NCI-H1105 treated with DMSO at 0.1 percent for 48 hours (cell line): ENCODE measurements around the gene CFAP90.

Experiments used
- DNase-seq: peaks from one replicate; lab custom pipeline; 2025; lab: John Stamatoyannopoulos, UW

The CFAP90 gene

DNA sequence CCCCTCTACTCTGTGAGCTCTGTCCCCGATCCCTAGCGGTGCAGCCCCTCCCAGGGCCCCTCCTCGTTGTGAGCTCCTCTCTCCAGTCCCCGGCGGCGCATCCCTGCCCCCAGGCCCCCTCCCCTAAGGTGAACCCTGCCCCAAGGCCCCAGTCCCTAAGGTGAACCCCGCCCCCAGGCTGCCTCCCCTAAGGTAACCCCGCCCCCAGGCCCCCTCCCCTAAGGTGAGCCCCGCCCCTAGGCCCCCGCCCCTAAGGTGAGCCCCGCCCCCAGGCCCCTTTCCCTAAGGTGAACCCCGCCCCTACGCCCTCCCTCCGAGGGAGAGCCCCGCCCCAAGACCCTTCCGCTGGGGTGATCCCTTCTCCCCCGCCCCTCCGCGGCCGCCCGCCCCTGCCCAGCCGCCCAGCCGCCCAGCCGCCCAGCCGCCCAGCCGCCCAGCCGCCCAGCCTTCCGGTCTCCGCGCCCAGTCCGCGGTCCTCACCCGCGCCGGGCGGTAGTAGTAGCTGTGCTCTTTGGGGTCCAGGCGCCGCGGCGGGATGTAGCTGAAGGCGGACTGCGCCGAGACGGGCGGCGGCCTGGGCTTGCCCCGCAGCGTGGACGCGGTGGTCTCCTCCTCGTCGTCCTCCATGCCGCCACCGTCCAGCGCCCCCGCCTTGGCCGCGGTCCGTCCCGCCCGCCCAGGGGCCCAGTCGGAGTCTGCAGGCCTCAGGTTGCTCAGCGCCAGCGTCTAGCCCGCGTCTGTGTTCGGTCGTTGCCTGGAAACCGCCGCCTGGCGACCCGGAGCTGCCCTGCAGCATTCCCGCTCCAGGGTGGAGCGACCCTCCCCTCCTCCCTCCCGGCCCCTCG, at the start of gene CFAP90:
Gene CFAP90 (minus strand): TSS at position 739 of the 845 bp plus-strand sequence. CDS start 112 bp downstream, at position 627.
- DNase-seq = no peak

DNA sequence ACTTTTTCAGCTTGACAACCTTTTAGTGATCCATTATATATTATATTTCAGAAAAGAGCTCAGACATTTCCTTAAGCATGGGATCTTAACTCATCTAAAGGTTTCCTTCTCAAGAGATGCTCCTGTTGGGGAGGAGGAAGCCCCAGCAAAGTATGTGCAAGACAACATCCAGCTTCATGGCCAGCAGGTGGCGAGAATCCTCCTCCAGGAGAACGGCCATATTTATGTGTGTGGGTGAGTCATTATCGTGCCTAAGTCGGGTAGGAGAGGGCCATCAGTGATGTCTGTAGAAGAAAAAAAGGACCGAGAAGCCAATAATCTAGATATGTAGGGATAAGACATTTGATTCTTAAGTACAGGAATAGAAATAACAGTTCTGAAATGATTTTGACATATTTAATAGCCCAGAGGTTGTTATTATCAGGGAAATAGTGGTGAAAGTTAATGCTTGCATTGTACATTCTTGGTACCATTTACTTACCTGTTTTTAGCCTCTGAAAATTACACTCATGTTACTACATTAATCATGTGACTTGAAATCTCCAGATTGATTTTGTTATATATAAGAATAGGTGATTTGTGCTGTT, 46.2 kb upstream of the CFAP90 start:
- DNase-seq = peak; percentile 10

DNA sequence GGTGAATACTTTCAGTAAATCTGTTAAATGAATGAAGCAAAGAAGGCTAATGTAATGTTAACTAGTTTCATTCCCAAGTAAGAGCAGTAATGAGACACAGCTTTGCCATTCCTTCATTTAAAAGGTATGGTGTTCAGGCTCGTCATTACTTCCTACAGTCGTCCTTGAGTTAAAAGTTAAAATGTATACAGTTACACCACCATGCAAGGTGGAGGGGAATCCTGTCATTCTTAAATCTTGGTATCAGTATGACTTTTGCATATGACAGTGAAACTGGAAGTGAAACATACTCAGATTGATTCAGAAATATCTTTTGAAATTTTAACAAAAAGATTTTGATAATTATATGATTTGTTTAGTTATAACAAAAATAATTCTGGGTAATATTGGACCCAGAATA, 43.9 kb upstream of the CFAP90 start:
- DNase-seq = no peak

GRCh38 chr5:7894439-7894838, 43.5 kb upstream of the CFAP90 start:
- DNase-seq = no peak

DNA sequence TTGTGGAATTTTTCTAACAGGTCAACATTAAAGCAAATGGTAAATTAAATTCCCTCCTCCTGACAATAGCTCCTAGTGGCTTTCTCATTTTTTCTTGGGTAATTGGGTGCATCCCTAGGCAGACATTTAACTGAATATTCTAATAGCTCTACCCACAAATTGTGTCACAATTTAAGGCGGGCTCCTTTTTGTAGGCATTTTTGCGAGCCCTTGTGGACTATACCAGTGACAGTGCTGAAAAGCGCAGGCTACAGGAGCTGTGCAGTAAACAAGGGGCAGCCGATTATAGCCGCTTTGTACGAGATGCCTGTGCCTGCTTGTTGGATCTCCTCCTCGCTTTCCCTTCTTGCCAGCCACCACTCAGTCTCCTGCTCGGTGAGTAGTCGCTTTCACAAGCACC, 38.0 kb upstream of the CFAP90 start:
- DNase-seq = no peak

DNA sequence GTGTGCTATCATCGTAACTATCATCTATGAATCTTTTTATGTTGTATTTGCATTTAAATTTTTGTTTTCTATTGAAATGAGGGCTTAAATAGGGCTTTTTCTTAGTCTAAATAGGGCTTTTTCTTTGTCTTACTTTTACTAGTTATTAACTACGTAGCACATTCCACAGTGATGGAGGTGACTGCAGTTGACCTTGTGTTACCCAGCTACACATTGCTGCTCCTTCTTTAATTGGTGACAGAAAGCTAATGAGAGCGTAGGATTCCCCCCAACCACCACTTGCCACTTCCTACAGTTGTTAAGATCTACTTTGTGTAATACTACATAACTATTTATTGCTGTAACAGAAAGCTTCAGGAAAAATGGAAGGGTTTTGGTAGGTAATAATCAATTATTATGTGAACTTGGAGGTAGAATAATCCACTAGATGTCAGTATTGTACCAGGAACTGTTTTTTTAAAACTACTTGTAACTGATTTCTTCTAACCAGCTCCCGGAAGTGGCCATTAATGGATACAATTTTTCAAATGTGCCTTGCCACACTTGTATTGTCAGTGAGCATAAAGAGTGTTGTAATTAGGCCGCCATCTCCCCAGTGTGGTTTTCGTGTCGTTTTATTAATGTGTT, 36.0 kb upstream of the CFAP90 start:
- DNase-seq = peak; percentile 65

GRCh38 chr5:7884491-7885267, 33.7 kb upstream of the CFAP90 start:
- DNase-seq = no peak

GRCh38 chr5:7882926-7883325, 32.0 kb upstream of the CFAP90 start:
- no peak for DNase-seq

DNA sequence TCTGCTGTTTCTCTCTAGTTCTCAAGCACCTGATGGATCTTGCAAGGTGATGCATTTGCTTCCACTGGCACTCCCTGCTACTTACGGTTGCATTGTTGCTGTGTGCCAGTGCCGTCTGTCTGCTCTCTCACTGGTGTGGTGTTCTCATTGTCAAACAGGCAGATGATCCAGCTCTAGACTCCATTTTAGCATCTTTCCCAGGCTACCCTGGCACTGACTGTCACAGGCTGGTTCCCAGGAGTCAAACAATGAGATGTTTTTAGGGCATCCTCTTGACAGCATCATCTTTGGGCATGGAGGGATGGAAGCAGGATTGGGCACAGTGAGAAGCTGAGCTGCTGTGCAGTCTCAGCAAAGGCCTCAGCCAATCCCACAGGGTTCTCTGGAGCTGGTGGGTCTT, 30.9 kb upstream of the CFAP90 start:
- DNase-seq = no peak

GRCh38 chr5:7881091-7881490, 30.2 kb upstream of the CFAP90 start:
- DNase-seq = no peak

DNA sequence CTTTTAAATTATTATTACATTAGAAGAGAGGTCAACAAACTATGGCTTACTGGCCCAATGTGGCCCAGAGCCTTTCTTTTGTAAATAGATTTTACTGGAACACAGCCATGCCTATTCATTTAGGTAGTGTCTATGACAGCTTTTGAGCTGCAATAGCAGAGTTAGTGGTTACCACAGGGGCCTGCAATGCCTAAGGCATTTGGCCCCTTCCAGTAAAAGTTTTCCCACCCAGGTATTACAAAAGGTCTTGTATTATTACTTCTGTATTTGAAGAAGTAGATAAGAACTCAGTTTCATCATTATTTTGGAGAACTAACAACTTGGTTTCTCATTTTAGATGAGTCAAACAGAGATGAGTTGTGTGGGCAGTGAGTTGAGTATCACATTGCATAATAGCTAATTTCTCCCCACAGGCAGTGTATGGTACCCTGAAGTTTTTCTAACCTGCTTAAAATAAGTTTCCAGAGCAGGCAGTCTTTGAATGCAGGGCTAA, 27.5 kb upstream of the CFAP90 start:
- DNase-seq = no peak

DNA sequence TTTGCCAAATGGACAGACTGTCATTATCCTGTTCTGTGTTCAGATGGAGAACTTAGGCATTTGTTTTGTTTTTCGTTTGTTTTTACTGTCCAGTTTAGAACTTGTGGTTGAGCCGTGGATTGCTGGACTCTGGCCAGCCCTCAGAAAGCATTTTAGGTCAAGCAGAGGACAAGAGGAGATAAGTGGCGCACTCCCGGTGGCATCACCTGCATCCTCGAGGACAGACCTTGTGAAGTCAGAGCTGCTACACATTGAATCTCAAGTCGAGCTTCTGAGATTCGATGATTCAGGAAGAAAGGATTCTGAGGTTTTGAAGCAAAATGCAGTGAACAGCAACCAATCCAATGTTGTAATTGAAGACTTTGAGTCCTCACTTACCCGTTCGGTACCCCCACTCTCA, 26.9 kb upstream of the CFAP90 start:
- DNase-seq = no peak

DNA sequence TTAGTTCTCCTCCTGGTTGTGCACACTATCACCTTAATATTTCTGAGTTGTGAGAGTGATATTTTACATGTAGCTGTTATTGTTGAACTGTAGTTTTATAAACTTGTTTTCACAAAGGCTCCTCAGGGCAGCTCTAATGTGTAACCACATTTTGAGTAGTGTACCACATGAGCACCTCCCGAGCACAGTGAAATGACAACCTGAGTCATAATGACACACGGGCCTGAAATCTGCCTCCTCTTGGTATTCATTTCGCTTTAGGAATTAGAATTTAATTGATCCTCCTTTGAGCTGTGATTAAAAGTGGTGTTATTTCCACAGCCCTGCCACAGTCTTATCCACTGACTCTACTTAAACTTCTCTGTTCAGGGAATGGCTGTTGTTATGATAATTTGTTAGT, 25.9 kb upstream of the CFAP90 start:
- DNase-seq = no peak

GRCh38 chr5:7875151-7875550, 24.2 kb upstream of the CFAP90 start:
- no peak for DNase-seq

GRCh38 chr5:7874639-7875038, 23.7 kb upstream of the CFAP90 start:
- no peak for DNase-seq

DNA sequence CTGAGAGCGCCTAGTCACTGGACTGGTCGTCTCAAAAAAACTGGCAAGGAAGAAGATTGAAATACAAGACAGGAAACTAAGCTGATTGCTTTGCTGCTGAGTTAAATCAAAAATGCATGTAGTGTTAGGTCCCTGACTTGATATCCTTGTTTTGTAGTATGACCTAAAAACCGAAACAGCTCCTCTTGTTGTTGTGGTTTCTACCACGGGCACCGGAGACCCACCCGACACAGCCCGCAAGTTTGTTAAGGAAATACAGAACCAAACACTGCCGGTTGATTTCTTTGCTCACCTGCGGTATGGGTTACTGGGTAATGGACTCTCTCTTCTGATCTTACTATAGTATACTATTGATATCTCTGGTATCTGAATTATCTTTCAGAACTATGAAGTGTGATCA, 22.3 kb upstream of the CFAP90 start:
- DNase-seq = no peak

- no peak for DNase-seq
Observed at GRCh38 chr5:7872517-7873130, 21.7 kb upstream of the CFAP90 start.

DNA sequence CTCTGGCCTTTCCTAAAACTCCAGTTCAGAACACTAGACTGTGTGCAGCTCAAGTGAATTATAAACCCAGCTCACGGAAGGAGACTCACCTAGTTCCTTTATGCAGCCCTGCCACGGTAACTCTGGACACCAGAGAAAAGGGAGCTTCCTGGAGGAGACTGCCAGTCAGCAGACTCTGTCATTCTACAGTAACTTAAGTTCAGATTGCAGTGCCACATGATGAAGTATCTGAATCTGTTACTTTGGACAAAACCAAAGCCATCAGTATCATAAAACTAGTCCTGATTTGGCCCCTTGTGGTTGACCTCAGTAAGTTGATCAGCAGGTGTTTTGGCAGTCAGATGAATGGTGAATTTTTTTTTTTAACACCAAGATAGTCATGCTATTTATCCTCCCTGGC, 20.7 kb upstream of the CFAP90 start:
- no peak for DNase-seq

- no peak for DNase-seq
Observed at GRCh38 chr5:7869474-7870136, 18.7 kb upstream of the CFAP90 start.

DNA sequence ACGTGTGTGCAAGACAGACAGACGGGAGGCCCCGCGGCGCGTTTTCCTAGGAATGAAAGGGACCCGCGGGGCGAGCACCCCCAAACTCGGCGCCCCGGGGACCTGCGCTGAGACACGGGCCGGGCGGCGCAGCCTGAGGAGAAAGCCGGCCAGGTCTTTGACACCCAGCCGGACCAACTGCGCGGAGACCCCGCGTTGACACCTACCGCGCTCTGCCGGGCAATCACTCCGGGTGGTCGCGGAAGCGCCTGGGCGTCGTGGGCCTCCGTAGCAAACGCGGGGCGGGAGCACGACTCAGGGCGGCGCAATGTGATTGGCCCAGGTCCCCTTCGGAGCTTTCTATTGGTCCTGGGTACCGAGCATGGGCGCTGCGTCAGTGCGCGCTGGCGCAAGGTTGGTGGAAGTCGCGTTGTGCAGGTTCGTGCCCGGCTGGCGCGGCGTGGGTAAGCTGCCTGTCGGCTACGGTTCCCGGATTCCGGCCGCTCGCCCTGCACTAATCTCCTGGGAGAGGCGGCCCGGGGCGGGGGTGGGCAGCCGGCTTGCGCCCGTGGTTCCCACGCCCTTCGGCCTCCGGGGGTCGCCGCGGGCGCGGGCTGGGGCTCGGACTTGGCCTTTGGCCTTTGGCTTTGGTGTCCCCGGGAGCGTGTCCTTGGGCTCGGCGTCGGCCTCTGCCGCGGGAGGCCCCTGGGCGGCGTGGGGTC, 18.0 kb upstream of the CFAP90 start, which contains the start of the genes FASTKD3 and MTRR:
Gene FASTKD3 (minus strand): TSS at position 259 of the 701 bp plus-strand sequence. CDS start 948 bp downstream, outside the sequence.
Gene MTRR (plus strand): TSS at position 376 of the 701 bp plus-strand sequence. CDS start 1,647 bp downstream, outside the sequence.
- DNase-seq = peak; percentile 89
